Measurements from ENCODE around the gene DSTN. TPM values are rescaled to one million over a fixed set of nuclear protein-coding genes. Genes with fewer than 3 reads are reported as not detected.

Gene DSTN
- total RNA-seq, 1 experiment from 2014 or later, result 412 TPM

DNA sequence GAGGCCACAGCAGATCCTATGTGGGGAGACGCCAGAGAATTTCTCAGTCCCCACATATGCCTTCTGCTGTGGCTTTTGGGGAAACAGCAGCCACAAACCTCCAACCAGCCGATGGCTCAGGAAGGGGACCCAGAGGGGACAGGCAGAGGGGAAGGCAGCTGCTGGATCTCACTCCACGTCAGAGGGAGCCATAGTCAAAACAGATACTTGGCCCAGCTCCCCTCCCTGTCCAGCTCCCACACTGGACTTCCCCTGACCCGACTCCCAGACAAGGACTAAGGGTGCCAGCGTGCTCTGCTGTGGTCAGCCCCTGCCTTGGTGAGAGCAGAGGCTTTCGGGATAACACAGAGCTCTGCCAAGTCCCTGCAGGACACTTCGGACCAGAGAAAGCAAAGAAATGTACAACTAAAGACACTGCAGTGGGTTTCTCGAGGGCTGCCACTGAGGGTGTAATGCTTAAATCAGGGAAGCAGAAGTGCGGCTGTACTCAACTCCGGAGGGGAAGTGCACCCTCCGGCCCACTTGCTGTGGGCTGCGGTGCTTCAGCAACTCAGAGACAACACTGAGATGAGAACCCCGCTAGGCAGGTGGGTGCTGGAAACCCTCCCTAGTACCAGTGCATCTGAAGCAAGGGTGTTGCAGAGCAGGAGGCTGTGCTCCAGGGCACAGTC is 64.9 kb downstream of the DSTN start:
- ATAC-seq (no peak), DNase-seq (ENCODE audit: low read depth, low spot score) (no peak)
- TF ChIP-seq, protein P1, sequence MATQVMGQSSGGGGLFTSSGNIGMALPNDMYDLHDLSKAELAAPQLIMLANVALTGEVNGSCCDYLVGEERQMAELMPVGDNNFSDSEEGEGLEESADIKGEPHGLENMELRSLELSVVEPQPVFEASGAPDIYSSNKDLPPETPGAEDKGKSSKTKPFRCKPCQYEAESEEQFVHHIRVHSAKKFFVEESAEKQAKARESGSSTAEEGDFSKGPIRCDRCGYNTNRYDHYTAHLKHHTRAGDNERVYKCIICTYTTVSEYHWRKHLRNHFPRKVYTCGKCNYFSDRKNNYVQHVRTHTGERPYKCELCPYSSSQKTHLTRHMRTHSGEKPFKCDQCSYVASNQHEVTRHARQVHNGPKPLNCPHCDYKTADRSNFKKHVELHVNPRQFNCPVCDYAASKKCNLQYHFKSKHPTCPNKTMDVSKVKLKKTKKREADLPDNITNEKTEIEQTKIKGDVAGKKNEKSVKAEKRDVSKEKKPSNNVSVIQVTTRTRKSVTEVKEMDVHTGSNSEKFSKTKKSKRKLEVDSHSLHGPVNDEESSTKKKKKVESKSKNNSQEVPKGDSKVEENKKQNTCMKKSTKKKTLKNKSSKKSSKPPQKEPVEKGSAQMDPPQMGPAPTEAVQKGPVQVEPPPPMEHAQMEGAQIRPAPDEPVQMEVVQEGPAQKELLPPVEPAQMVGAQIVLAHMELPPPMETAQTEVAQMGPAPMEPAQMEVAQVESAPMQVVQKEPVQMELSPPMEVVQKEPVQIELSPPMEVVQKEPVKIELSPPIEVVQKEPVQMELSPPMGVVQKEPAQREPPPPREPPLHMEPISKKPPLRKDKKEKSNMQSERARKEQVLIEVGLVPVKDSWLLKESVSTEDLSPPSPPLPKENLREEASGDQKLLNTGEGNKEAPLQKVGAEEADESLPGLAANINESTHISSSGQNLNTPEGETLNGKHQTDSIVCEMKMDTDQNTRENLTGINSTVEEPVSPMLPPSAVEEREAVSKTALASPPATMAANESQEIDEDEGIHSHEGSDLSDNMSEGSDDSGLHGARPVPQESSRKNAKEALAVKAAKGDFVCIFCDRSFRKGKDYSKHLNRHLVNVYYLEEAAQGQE (IDR thresholded peaks at IDR 0.05; ENCODE audit: insufficient read depth in 1 of 2, low read depth in 2 of 2, low read length in 1 of 2), result no peak
- TF ChIP-seq, protein P2, sequence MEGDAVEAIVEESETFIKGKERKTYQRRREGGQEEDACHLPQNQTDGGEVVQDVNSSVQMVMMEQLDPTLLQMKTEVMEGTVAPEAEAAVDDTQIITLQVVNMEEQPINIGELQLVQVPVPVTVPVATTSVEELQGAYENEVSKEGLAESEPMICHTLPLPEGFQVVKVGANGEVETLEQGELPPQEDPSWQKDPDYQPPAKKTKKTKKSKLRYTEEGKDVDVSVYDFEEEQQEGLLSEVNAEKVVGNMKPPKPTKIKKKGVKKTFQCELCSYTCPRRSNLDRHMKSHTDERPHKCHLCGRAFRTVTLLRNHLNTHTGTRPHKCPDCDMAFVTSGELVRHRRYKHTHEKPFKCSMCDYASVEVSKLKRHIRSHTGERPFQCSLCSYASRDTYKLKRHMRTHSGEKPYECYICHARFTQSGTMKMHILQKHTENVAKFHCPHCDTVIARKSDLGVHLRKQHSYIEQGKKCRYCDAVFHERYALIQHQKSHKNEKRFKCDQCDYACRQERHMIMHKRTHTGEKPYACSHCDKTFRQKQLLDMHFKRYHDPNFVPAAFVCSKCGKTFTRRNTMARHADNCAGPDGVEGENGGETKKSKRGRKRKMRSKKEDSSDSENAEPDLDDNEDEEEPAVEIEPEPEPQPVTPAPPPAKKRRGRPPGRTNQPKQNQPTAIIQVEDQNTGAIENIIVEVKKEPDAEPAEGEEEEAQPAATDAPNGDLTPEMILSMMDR (IDR thresholded peaks at IDR 0.05), result no peak
- TF ChIP-seq SIN3A (IDR thresholded peaks at IDR 0.05; ENCODE audit: borderline replicate concordance, insufficient read depth, low read depth, low read length) (no peak), TCF7L2 (IDR thresholded peaks at IDR 0.05; ENCODE audit: low read depth, low read length) (no peak), POLR2AphosphoS5 (IDR thresholded peaks at IDR 0.05; ENCODE audit: low read depth, low read length) (no peak)
- POLR2A ChIA-PET, result no interaction called here
- intact Hi-C loops (cut with micrococcal nuclease; ENCODE audit: unreplicated experiment), result no loop called here
- in situ Hi-C loops (cut with HindIII; ENCODE audit: low pct_unique_long_range_greater_than_20kb, low sequenced_read_pairs), result no loop called here
- no TSS peak for BruUV-seq (replicated peaks)
- CTCF ChIA-PET, result interaction anchor here (1.0 kb wide), 1 partner anchor 15 kb away, joined by 3 read pairs; no protein-coding TSS in a partner anchor
- no peaks in the 10 kb centered on the region for H3K27me3 ChIP-seq (ENCODE audit: control insufficient read depth, insufficient read depth, low read length)
- no peaks in the 10 kb centered on the region for H3K9me3 ChIP-seq (ENCODE audit: control insufficient read depth, insufficient read depth, low read depth, low read length)
- H3K27ac ChIP-seq (ENCODE audit: low read length), result no peak overlapping the region
- no peaks in the 10 kb centered on the region; the same call in 1 of the 2 replicates for H3K36me3 ChIP-seq (ENCODE audit: control insufficient read depth, insufficient read depth, low read length)
- no peaks in the 10 kb centered on the region for H3K4me1 ChIP-seq (ENCODE audit: control insufficient read depth, insufficient read depth, low read length)
- no peak overlapping the region for H3K4me3 ChIP-seq (ENCODE audit: low read depth in 2 of 2, low read length in 2 of 2)

DNA sequence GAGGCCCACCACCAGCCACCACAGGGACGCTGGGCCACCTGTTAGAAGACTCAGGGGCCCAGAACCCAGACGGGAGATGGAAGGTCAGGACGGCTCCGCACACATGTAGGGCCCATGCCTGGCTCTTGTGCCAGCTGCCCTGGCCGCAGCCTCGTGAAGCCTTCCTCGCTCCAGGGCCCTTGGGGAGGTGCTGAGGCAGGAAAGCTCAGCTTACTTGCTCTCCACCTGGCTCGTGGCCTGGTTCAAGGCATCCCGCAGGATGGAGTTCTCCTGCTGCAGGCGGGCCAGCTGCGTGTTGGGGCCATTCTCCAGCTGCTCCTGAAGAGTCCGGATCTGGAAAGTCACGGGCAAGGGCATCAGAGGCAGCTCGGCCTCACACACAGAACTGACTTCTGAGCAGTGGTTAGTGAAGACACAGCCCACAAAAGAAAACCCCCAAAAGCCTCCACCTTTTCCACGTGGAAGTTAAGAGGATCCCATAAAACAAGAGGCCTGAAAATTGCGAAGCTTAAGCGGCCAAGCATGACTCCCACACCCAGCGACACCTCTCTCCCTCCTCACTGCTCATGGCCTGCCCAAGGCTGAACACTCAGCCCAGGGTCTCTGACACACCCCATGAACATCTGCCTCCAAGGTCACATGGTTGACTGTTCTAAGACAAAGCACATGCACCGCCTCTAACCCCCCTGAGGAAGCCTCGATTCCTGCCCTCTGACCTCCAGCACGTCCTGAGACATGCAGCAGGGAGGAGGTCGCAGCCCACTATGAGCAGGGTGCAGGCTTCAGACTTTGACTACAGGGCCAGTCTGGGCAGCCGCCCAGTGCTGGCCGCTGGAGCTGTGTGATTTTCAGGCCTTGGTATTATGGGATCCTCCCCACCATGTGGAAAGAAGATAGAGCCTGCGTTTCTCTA is 65.7 kb downstream of the DSTN start:
- Histone ChIP-seq H3K27ac (ENCODE audit: low read length) (no peak overlapping the region), H3K36me3 (ENCODE audit: control insufficient read depth, insufficient read depth, low read length) (no peaks in the 10 kb centered on the region; the same call in 1 of the 2 replicates)
- no peak for DNase-seq (ENCODE audit: low read depth, low spot score)

More for the DNA sequence above, 65.7 kb downstream of the DSTN start:
- peak; percentile 29; the same call in 1 of the 2 replicates for ATAC-seq
- in situ Hi-C loops (cut with HindIII; ENCODE audit: low pct_unique_long_range_greater_than_20kb, low sequenced_read_pairs), result no loop called here
- H3K4me1 ChIP-seq (ENCODE audit: control insufficient read depth, insufficient read depth, low read length), result no peaks in the 10 kb centered on the region
- CTCF ChIA-PET, result no interaction called here
- no peaks in the 10 kb centered on the region for H3K27me3 ChIP-seq (ENCODE audit: control insufficient read depth, insufficient read depth, low read length)
- TF ChIP-seq, protein P1 (IDR thresholded peaks at IDR 0.05; ENCODE audit: insufficient read depth in 1 of 2, low read depth in 2 of 2, low read length in 1 of 2), result no peak
- no peak for TF ChIP-seq TCF7L2 (IDR thresholded peaks at IDR 0.05; ENCODE audit: low read depth, low read length)
- no peak for TF ChIP-seq POLR2AphosphoS5 (IDR thresholded peaks at IDR 0.05; ENCODE audit: low read depth, low read length)
- TF ChIP-seq, protein P2 (IDR thresholded peaks at IDR 0.05), result no peak
- no peak for TF ChIP-seq SIN3A (IDR thresholded peaks at IDR 0.05; ENCODE audit: borderline replicate concordance, insufficient read depth, low read depth, low read length)
- intact Hi-C loops (cut with micrococcal nuclease; ENCODE audit: unreplicated experiment), result no loop called here
- H3K4me3 ChIP-seq (ENCODE audit: low read depth in 2 of 2, low read length in 2 of 2), result no peak overlapping the region
- BruUV-seq (replicated peaks), result no TSS peak
- POLR2A ChIA-PET, result no interaction called here
- H3K9me3 ChIP-seq (ENCODE audit: control insufficient read depth, insufficient read depth, low read depth, low read length), result no peaks in the 10 kb centered on the region

Data from Panc1 (cell line).